ENCODE measurements around the gene CTSS. TPM values are rescaled to one million over a fixed set of nuclear protein-coding genes. Genes with fewer than 3 reads are reported as not detected.
"Not testable (repeated sequence)": the region's sequence is repeated elsewhere in the genome, so short reads cannot be mapped to it uniquely, and the experiment has no call there.

The CTSS gene
- polyA plus RNA-seq, 2 of the 4 experiments (the other 2 are of a cell fraction): 9.4 to 29.6 TPM

DNA sequence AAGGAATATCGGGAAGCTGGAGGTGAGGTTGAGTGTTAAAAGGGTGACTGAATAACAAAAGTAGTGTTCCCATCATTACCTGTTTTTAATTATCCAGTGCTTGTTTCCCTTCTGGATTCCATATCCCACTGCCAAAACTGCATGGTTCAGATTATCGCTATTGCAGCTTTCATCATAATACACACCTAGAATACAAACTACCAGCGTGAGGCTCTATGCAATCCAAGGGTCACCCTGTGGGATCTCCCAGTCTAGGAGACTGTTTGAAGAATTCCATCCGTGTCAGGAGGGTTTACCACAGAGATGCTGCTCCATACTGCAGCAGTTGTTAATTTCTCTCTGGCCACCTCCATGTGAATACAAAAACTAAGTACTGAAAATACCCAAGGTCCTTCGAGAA, 33.5 kb upstream of the CTSS start:
- ATAC-seq (no peak), FAIRE-seq (no peak), DNase-seq (ENCODE audit: low read depth in 1 of 2, low spot score in 1 of 2) (no peak)
- no peaks in the 10 kb centered on the region for H3K4me1 ChIP-seq
- CTCF ChIA-PET: interaction anchor here (0.6 to 1.0 kb wide), 3 partner anchors 14 to 238 kb away, joined by 3 to 4 read pairs (median 3); no protein-coding TSS in a partner anchor
- no peak overlapping the region for H3K4me3 ChIP-seq
- POLR2A ChIA-PET: no interaction called here
- 95% methylated on average over 5 of the region's 5 CpGs for WGBS (ENCODE audit: missing lambda C conversion rate)
- no peak overlapping the region for H3K27ac ChIP-seq
- no peak overlapping the region for H3K4me2 ChIP-seq
- H3K9me3 ChIP-seq: no peaks in the 10 kb centered on the region
- TF ChIP-seq, protein P1, sequence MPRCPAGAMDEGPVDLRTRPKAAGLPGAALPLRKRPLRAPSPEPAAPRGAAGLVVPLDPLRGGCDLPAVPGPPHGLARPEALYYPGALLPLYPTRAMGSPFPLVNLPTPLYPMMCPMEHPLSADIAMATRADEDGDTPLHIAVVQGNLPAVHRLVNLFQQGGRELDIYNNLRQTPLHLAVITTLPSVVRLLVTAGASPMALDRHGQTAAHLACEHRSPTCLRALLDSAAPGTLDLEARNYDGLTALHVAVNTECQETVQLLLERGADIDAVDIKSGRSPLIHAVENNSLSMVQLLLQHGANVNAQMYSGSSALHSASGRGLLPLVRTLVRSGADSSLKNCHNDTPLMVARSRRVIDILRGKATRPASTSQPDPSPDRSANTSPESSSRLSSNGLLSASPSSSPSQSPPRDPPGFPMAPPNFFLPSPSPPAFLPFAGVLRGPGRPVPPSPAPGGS (IDR thresholded peaks at IDR 0.05): no peak
- TF ChIP-seq FOSB (CRISPR knock-in tag; IDR thresholded peaks at IDR 0.05) (no peak), JUNB (IDR thresholded peaks at IDR 0.05) (no peak), HEYL (CRISPR knock-in tag; IDR thresholded peaks at IDR 0.05) (no peak), EP300 (IDR thresholded peaks at IDR 0.05) (no peak), SREBF2 (IDR thresholded peaks at IDR 0.05) (no peak), FOXS1 (CRISPR knock-in tag; IDR thresholded peaks at IDR 0.05) (no peak)
- TF ChIP-seq, protein P2, sequence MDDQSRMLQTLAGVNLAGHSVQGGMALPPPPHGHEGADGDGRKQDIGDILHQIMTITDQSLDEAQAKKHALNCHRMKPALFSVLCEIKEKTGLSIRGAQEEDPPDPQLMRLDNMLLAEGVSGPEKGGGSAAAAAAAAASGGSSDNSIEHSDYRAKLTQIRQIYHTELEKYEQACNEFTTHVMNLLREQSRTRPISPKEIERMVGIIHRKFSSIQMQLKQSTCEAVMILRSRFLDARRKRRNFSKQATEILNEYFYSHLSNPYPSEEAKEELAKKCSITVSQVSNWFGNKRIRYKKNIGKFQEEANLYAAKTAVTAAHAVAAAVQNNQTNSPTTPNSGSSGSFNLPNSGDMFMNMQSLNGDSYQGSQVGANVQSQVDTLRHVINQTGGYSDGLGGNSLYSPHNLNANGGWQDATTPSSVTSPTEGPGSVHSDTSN (IDR thresholded peaks at IDR 0.05): no peak

DNA sequence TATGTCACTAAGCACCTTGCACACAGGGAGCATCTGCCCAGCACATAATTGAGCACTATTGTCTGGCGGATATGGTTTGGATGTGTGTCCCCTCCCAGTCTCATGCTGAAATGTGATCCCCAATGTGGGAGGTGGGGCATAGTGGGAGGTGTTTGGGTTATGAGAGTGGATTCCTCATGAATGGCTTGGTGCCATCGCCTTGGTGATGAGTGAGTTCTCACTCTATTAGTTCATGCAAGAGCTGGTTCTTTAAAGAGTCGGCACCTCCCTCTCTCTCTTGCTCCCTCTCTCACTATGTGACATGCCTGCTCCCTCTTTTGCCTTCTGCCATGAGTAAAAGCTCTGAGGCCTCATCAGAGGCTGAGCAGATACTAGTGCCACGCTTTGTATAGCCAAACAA, 32.9 kb upstream of the CTSS start:
- no peak for DNase-seq (ENCODE audit: low read depth in 1 of 2, low spot score in 1 of 2)
- FAIRE-seq: no peak
- TF ChIP-seq MAFK (IDR thresholded peaks at IDR 0.05; ENCODE audit: partially characterized antibody) (no peak), RARB (CRISPR knock-in tag; IDR thresholded peaks at IDR 0.05) (no peak), HOXA7 (CRISPR knock-in tag; IDR thresholded peaks at IDR 0.05) (no peak)
- TF ChIP-seq, protein P3, sequence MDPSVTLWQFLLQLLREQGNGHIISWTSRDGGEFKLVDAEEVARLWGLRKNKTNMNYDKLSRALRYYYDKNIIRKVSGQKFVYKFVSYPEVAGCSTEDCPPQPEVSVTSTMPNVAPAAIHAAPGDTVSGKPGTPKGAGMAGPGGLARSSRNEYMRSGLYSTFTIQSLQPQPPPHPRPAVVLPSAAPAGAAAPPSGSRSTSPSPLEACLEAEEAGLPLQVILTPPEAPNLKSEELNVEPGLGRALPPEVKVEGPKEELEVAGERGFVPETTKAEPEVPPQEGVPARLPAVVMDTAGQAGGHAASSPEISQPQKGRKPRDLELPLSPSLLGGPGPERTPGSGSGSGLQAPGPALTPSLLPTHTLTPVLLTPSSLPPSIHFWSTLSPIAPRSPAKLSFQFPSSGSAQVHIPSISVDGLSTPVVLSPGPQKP (IDR thresholded peaks at IDR 0.05; ENCODE audit: low read depth, low read length): no peak
- ChIA-PET CTCF (interaction anchor here (0.9 kb wide), 1 partner anchor 14 kb away, joined by 3 read pairs; no protein-coding TSS in a partner anchor), POLR2A (no interaction called here)
- no peak overlapping the region for H3K4me2 ChIP-seq
- no peaks in the 10 kb centered on the region for H3K9me3 ChIP-seq
- WGBS (ENCODE audit: missing lambda C conversion rate): 92% methylated on average over 4 of the region's 4 CpGs
- H3K27ac ChIP-seq: no peak overlapping the region
- ATAC-seq: no peak
- H3K4me3 ChIP-seq: no peak overlapping the region
- no peaks in the 10 kb centered on the region for H3K4me1 ChIP-seq

DNA sequence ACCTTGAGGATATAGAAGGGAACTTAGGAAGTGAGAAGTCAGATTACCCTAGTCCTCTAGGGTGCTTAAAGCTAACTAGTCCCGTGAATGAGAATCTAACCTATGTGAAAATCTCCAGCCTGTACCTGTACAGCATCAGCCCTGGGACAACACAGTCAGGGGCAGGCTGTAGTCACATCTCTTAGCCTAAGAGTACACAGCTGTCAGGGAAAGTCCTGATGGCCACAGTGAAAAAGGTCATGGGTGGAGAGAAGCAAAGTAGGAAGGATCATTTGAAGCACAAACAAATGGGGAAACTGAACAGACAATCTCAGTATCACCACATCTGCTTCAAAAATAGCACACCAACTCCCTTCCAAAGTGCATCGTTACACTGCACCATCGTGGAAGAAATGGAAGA, 30.8 kb upstream of the CTSS start:
- FAIRE-seq (no peak), ATAC-seq (no peak), DNase-seq (ENCODE audit: low read depth in 1 of 2, low spot score in 1 of 2) (no peak)
- ChIA-PET CTCF (interaction anchor here (1.9 kb wide), 1 partner anchor 11 kb away, joined by 4 read pairs; no protein-coding TSS in a partner anchor), POLR2A (no interaction called here)
- no peak overlapping the region for H3K27ac ChIP-seq
- no peak overlapping the region for H3K4me3 ChIP-seq
- 86% methylated on average over 3 of the region's 3 CpGs for WGBS (ENCODE audit: missing lambda C conversion rate)
- H3K4me1 ChIP-seq: no peaks in the 10 kb centered on the region
- TF ChIP-seq MAFK (IDR thresholded peaks at IDR 0.05; ENCODE audit: partially characterized antibody) (no peak), FOSL2 (IDR thresholded peaks at IDR 0.05) (no peak), FOSL2 (CRISPR knock-in tag; IDR thresholded peaks at IDR 0.05) (no peak), TFCP2L1 (CRISPR knock-in tag; IDR thresholded peaks at IDR 0.05) (no peak), FOSB (CRISPR knock-in tag; IDR thresholded peaks at IDR 0.05) (no peak), ZSCAN20 (CRISPR knock-in tag; IDR thresholded peaks at IDR 0.05) (no peak), PHF8 (IDR thresholded peaks at IDR 0.05; ENCODE audit: borderline replicate concordance, low read depth) (no peak), GATA3 (IDR thresholded peaks at IDR 0.05; ENCODE audit: borderline replicate concordance) (no peak), MYC (IDR thresholded peaks at IDR 0.05; ENCODE audit: borderline replicate concordance, low read length) (no peak), NFE2L2 (conservative IDR thresholded peaks at IDR 0.05; ENCODE audit: low read length) (no peak)
- TF ChIP-seq, protein P4, sequence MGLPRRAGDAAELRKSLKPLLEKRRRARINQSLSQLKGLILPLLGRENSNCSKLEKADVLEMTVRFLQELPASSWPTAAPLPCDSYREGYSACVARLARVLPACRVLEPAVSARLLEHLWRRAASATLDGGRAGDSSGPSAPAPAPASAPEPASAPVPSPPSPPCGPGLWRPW (IDR thresholded peaks at IDR 0.05): no peak
- TF ChIP-seq, protein P5, sequence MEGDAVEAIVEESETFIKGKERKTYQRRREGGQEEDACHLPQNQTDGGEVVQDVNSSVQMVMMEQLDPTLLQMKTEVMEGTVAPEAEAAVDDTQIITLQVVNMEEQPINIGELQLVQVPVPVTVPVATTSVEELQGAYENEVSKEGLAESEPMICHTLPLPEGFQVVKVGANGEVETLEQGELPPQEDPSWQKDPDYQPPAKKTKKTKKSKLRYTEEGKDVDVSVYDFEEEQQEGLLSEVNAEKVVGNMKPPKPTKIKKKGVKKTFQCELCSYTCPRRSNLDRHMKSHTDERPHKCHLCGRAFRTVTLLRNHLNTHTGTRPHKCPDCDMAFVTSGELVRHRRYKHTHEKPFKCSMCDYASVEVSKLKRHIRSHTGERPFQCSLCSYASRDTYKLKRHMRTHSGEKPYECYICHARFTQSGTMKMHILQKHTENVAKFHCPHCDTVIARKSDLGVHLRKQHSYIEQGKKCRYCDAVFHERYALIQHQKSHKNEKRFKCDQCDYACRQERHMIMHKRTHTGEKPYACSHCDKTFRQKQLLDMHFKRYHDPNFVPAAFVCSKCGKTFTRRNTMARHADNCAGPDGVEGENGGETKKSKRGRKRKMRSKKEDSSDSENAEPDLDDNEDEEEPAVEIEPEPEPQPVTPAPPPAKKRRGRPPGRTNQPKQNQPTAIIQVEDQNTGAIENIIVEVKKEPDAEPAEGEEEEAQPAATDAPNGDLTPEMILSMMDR (IDR thresholded peaks at IDR 0.05): no peak
- TF ChIP-seq, protein P6, sequence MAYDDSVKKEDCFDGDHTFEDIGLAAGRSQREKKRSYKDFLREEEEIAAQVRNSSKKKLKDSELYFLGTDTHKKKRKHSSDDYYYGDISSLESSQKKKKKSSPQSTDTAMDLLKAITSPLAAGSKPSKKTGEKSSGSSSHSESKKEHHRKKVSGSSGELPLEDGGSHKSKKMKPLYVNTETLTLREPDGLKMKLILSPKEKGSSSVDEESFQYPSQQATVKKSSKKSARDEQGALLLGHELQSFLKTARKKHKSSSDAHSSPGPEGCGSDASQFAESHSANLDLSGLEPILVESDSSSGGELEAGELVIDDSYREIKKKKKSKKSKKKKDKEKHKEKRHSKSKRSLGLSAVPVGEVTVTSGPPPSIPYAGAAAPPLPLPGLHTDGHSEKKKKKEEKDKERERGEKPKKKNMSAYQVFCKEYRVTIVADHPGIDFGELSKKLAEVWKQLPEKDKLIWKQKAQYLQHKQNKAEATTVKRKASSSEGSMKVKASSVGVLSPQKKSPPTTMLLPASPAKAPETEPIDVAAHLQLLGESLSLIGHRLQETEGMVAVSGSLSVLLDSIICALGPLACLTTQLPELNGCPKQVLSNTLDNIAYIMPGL (CRISPR knock-in tag; IDR thresholded peaks at IDR 0.05; ENCODE audit: borderline replicate concordance): no peak
- no peak overlapping the region for H3K4me2 ChIP-seq
- no peaks in the 10 kb centered on the region for H3K9me3 ChIP-seq

DNA sequence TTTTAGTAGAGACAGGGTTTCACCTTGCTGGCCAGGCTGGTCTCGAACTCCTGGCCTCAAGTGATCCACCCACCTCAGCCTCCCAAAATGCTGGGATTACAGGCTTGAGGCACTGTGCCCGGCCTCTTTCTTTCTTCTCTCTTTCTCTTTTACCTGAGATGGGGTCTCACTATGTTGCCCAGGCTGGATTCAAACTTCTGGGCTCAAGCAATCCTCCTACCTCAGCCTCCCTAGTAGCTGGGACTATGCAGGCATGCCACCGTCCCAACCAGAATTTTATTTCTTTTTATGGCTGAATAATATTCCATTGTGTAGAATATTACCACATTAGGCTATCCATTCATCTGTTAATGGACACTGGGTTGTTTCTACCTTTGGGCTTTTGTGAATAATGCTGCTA, 28.2 kb upstream of the CTSS start:
- 81% methylated on average over 3 of the region's 3 CpGs for WGBS (ENCODE audit: missing lambda C conversion rate)
- H3K27ac ChIP-seq; FAIRE-seq; H3K4me1 ChIP-seq; DNase-seq (ENCODE audit: low read depth in 1 of 2, low spot score in 1 of 2); H3K9me3 ChIP-seq; POLR2A ChIA-PET; H3K4me3 ChIP-seq; H3K4me2 ChIP-seq; ATAC-seq: not testable (repeated sequence)
- CTCF ChIA-PET: interaction anchor here (0.6 kb wide), 1 partner anchor 22 kb away, joined by 3 read pairs; no protein-coding TSS in a partner anchor

Measured in A549 (cell line).